Measurements from ENCODE around the gene BTG2.

DNA sequence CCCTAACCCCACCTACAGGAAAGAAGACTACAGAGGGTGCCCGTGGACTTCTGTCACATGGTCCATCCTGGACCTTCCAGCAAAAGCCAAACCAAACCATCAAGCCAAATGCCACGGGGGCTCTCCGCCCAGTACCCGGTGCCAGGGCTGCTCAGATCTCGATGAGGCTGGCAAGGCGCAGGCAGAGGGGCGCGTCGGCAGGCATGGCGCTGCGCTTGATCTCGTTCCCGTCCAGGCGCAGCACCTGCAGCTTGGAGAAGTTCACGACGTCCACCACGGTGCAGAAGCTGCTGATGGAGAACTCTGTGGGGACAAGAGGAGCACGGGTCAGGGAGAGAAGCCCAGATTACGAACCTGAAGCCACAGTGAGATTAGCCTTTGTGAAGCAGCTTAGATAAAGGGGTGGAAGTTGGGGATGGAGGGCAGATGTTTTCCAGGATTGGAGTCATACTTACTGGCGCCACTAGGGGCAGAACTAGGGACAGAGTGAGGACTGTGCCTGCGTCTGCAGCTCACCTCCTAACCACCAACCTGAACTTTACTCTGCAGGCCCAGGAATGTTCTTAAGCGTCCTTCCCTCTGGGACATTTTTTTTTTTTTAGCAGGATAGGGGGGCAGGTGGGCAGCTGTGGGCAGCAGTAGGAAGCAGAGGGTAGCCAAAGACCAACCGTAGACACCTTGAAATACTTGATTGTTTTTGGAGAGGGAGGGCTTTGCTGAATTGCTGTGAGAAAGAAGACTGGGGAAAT, 37.0 kb downstream of the BTG2 start:
- TF ChIP-seq ATF2 (CRISPR knock-in tag; IDR thresholded peaks at IDR 0.05; ENCODE audit: borderline replicate concordance, low read depth) (no peak), NFYB (CRISPR knock-in tag; conservative IDR thresholded peaks at IDR 0.05; ENCODE audit: low read depth) (no peak), MAX (CRISPR knock-in tag; IDR thresholded peaks at IDR 0.05) (no peak), ATF3 (CRISPR knock-in tag; conservative IDR thresholded peaks at IDR 0.05) (no peak), CTCF (IDR thresholded peaks at IDR 0.05) (peak; percentile 84)

Data from WTC11 (cell line).